GM18867 (cell line): ENCODE measurements around the gene MUC6.

Source experiments
- ATAC-seq: cut with Tn5 transposase; IDR thresholded peaks from one replicate; pipeline ENCODE4 v1.9.1; 2021; ENCODE audit warnings: mild to moderate bottlenecking, moderate library complexity; ENCODE audit not compliant: unreplicated experiment

Gene MUC6

GRCh38 chr11:1052133-1053011 is 15.9 kb upstream of the MUC6 start:
- ATAC-seq, result no peak

DNA sequence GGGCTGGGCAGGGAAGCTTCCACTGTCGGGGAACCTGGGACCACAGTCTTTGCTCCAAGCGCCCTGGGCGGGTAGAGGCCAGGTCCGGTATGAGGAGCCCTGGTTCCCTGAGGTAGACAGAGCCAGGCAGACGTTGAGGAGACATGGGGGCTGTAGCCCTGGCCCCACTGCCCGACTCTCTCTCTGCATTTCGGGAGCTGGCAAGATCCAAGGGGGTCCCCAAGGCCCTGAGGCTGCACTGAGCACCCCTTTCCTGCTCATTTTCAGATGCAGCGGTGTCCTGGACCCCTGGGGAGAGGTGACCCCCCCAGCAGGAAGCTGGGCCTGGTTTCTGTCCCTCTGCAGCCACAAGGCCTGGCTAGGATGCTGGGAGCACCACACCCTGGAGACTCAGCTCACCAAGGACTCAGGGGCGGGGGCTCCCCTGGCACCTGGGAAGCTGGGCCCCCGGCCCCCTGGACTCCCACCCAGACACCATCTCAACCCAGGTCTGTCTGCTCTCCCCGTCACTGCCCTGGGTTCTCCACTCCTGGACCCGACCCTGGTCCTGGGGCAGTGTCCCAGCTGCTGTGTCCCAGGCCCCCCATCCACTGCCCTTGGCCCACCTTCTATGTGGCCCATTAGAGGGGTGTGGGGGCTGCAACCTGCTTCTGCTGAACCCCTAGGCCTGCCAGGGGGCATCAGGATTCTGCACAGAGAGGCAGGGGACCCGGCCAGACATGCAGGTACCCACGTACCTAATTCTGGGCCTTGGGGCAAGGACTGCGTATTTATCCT is 15.0 kb upstream of the MUC6 start:
- ATAC-seq, result no peak

DNA sequence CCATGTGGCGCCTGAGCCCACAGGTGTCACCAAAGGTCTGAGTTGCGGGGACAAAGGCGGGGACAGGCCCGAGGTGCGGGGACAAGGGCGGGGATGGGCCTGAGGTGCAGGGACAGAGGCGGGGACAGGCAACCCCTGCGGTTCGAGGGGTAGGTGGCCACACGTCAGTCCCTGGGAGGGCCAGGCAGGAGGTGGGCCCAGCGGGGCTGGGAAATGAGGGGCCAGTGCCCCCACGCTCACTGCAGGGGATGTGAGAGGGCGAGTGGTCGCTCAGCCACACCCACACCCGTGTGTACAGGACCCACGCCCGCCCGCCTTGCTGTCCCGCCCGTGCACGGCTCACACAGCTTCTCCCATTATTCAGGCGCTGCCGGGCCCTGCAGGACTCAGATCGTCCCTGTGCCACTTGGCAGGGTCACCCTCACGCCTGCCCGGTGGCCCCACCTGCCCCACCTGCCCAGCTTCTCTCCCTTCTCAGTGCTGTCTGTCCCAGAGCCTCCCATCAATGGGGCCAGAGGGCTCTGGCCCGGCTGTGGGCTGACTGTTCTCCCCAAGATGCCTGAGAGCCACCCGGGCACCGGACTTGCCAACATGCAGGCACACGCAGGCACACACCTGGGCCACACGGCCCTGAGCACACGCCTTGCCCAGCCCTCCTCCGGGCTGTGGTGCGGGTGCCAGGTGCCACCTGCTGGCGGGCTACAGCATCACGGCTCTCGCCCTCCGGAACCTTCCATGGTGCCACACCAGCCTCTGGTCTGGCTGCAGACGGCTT is 14.2 kb upstream of the MUC6 start:
- no peak for ATAC-seq

DNA sequence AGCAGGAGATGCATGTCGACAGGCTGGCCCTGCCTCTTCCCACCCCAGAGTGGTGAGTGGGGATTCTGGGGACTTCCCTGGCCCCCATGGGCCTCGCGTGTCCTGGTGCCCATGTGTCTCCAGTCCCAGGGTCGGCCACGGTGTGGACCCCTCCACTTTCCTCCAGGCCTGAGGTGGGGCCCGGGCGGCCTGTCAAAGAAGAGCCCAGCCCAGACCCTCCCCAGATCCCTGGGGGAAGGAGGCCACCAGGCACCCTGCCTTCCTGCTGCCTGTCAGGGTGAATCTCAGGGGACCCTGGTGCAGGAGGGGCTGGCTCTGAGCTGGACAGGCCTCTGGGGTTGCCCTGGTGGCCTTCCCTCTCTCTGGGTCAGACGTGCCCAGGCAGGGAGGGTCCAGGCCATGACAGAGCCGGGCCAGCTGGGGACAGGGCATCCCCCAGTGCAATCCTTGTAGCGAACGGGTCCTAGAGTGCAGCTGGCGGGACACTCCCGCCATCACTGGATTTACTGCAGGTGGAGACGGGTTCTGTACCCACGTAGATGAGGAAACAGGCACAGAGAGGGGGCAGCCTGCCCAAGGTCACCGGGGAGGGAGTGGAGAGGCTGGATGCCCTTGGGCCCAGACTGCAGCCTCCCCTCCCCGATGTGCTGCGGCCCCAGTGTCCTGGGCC is 13.5 kb upstream of the MUC6 start:
- ATAC-seq, result no peak

DNA sequence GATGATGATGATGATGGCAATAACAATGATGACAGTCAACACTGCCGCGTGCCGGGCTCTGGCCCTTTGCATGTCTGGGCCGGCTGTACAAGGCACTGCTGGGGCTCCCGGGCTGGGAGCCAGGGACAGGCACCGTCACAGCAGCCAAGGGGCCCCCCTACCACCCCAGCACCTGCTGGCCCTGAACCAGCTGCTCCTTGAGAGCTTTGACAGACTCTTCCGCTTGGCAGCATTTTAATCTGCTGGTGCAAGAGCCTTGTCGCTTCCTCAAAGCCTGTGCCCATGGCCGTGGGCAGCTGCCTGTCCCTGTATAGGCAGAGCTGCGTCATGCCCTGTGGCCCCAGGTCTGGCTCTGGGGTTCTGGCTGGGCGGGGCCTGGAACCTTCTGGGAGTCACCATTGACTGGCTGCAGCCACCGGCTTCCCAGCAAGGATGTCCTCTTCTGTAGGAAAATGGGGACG is 12.9 kb upstream of the MUC6 start:
- ATAC-seq, result no peak

DNA sequence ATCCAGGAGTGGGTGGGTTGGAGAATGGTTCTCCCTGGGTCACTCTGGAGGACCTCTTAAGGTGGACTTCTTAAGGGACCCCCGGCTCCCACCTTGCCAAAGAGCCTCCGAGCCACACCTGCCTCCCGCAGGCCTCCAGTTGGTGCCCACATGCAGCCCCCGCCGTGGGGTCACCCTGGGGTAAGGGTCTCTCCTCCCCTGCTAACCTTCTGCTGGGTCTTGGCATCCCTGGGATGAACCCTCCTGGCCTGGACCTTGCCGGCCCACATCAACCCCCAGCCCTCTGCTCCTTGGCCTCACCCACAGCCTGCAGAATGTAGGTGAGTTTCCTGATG is 12.5 kb upstream of the MUC6 start:
- ATAC-seq, result no peak

GRCh38 chr11:1048375-1049070 is 12.0 kb upstream of the MUC6 start:
- ATAC-seq, result no peak

- ATAC-seq, result no peak
Observed at GRCh38 chr11:1047595-1048156, 11.2 kb upstream of the MUC6 start.

GRCh38 chr11:1044160-1044559 is 7.6 kb upstream of the MUC6 start:
- ATAC-seq, result no peak

DNA sequence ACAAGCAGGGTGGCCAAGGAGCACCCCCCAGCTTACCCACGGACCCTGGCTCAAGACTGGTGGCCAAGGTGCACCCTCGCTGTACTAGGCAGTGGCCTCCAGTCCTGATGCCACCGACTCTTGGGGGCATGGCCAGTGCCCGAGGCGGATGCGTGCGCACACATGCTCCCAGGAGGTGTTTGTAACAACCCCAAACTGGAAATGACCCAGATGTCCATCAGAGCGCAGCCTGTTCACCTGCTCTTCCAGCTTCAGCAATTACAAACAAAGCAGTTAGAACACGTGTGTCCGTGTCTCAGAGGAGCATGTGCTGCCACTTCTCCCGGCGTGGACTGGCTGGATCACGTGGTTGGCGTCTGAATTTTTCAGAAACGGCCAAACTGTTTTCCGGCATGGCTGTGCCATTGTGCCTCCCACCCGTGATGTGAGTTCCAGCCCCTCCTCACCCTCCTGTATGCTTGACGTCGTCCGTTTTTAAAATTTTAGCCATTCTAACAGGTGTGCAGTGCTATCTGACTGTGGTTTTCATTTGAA is 7.1 kb upstream of the MUC6 start:
- no peak for ATAC-seq

- no peak for ATAC-seq
Observed at GRCh38 chr11:1042626-1043562, 6.4 kb upstream of the MUC6 start.

DNA sequence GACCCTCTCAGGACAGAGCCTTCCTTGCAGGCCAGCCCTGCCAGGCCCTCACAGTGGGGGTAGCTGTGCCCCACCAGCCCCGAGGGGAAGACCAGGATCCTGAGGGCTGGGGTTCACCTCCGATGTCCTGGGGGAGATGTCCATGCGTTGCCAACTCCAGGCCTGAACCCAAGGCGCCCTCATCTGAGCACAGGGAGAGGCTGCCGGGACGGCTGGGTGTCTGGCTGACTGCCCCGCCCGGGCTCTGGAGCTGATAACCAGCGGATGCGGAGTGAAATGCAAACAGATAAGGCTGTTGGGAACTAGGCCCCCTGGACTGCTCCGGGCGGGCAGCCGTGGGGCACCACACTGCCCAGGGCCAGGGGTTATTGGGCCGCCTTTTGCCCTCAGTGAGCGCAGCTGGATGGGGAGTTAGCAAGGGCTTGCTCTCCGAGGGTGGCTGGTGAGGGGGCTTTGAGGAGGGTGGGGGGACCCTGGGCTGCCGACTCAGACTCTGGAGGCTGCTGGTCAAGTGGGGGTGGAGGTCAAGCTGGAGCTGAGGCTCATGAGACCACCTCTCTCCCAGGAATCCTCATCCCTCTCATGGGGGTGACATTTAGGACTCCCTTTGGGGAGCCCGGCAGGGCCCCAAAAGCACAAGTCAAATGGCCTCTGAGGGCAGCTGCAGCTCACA is 5.6 kb upstream of the MUC6 start:
- ATAC-seq, result no peak

DNA sequence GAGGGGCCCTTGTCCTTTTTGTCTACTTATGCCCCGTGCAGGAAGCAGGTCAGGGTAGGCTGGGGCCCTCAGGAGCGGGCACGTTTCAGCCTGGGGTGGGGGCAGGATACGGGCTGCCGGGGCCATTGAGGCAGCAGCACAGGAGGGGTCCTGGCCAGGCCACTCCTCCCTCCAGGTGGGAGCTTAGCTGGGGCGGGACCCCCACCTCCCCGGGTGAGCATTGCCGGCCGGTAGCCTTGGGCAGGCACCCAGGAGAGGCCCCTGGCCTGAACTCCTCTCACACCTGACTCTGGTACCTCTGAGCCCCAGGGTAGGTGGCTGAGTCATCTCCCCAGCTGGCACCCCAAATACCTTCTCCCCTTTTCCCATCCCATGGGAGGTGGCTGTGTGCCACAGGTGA is 5.0 kb upstream of the MUC6 start:
- ATAC-seq, result no peak

DNA sequence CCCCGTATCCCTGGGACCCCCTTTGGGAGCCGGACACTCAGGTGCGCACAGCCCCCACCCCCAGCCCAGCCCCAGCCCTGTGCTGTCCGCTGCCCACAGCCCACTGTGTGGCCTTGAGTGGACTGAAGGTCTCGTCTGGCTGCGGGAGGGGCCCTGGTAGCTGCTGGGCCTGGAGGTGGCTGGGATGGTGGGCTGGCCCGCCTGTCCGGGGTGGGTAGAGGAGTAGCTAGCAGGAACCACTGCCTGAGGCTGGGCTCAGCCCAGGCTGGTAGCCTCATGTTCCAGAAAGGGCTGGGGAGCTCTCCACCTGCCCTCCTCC is 4.6 kb upstream of the MUC6 start:
- no peak for ATAC-seq

GRCh38 chr11:1040428-1041148 is 4.1 kb upstream of the MUC6 start:
- no peak for ATAC-seq

GRCh38 chr11:1039481-1040427 is 3.2 kb upstream of the MUC6 start:
- ATAC-seq, result no peak

- no peak for ATAC-seq
Observed at GRCh38 chr11:1038921-1039320, 2.4 kb upstream of the MUC6 start.
